ENCODE measurements around the gene RORC.

DNA sequence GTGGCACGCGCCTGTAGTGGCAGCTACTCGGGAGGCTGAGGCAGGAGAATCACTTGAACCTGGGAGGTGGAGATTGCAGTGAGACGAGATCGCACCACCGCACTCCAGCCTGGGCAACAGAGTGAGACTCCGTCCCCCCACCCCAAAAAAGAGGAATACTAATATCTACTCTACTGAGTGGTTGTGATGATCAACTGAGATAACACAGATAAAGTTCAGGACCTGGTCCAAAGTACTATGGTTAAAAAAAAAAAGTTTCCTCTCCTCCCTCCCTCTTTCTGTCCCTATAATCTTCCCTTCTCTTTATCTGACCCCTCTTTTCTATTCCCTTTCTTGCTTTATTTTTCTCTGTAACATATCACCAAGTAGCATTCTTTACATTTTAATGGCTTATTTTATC lies 4.0 kb upstream of the RORC start:
- no peak for TF ChIP-seq EZH2 (IDR thresholded peaks at IDR 0.05; ENCODE audit: low read length, unreplicated experiment)
- TF ChIP-seq, protein P1, sequence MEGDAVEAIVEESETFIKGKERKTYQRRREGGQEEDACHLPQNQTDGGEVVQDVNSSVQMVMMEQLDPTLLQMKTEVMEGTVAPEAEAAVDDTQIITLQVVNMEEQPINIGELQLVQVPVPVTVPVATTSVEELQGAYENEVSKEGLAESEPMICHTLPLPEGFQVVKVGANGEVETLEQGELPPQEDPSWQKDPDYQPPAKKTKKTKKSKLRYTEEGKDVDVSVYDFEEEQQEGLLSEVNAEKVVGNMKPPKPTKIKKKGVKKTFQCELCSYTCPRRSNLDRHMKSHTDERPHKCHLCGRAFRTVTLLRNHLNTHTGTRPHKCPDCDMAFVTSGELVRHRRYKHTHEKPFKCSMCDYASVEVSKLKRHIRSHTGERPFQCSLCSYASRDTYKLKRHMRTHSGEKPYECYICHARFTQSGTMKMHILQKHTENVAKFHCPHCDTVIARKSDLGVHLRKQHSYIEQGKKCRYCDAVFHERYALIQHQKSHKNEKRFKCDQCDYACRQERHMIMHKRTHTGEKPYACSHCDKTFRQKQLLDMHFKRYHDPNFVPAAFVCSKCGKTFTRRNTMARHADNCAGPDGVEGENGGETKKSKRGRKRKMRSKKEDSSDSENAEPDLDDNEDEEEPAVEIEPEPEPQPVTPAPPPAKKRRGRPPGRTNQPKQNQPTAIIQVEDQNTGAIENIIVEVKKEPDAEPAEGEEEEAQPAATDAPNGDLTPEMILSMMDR (conservative IDR thresholded peaks at IDR 0.05; ENCODE audit: low read depth, low read length) = no peak
